Measurements from ENCODE around the gene GRAMD2B.

- TF ChIP-seq CTCF (IDR thresholded peaks at IDR 0.05; ENCODE audit: low read length) (no peak), EZH2 (IDR thresholded peaks at IDR 0.05; ENCODE audit: borderline replicate concordance, low read length) (no peak)
These were observed 56.6 kb downstream of the GRAMD2B start for GRCh38 chr5:126479810-126480209.
